Omental fat pad (tissue), 4 donors: ENCODE results near the gene IGFLR1. TPM values are rescaled to one million over a fixed set of nuclear protein-coding genes. Genes with fewer than 3 reads are reported as not detected.

Experiments used
- ATAC-seq: fragments of 150-250 bp; one replicate; pipeline ENCODE4 v1.9.1; 2016; ENCODE audit warnings: mild to moderate bottlenecking, moderate library complexity; ENCODE audit not compliant: low FRiP score
- DNase-seq: peaks from one replicate; pipeline ENCODE4 v3.0.0-alpha.2; 2019; ENCODE audit warnings: low spot score
- total RNA-seq, 4 donors: library from RNA; depleted of rRNA; stranded (reverse); fragments of >200 nt; gene quantifications; one replicate each; pipeline ENCODE4 v1.1.0, GENCODE V29; 2016
- TF ChIP-seq, protein P1 (sequence below), 3 donors: fragments of 450-650 bp; IDR thresholded peaks; one replicate each; pipeline ENCODE4 v1.5.1; 2016 to 2017; ENCODE audit warnings: antibody characterized with exemption in 3 of 3, mild to moderate bottlenecking in 3 of 3, moderate library complexity in 2 of 3

The IGFLR1 gene
- 10 to 100 TPM in 2 of 4 donors, 1 to 10 TPM in 2; 5.8 to 14.8 (median 10.1) TPM for total RNA-seq

DNA sequence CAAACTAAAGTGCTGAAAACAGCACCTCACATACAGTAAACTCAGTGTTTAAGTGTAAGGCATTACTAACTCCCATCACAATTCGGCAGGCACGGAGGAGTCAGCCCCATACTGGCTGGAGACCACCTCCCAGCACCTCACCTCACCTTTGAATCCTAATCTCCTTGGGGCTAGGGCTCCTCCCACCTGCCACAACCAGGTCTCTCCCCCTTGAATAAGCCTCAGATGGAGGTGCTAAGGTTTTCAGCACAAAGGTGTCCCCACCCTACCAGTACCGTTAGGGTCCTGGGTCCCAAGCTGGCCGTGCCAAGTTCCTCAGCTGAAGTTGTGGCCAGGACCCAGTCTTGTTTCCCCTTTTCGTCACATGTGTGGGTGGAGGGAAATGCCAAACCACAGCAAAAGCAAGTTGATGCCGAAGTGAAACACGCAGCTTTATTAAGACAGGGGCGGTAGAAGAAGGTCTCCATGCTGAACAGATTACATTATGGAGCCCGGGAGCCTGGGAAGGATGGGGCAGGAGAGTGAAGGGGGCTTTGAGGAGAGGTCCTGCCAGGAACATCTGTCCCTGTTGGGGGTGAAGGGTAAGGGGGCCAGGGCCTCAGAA, at the start of gene IGFLR1:
Gene IGFLR1, minus strand, starts transcription at position 332 of the 604 bp plus-strand sequence. CDS start 1,272 bp downstream, outside the sequence.
- no peak for ATAC-seq

GRCh38 chr19:35791814-35792279, 49.6 kb upstream of the IGFLR1 start:
- no peak for ATAC-seq
- TF ChIP-seq, protein P1, sequence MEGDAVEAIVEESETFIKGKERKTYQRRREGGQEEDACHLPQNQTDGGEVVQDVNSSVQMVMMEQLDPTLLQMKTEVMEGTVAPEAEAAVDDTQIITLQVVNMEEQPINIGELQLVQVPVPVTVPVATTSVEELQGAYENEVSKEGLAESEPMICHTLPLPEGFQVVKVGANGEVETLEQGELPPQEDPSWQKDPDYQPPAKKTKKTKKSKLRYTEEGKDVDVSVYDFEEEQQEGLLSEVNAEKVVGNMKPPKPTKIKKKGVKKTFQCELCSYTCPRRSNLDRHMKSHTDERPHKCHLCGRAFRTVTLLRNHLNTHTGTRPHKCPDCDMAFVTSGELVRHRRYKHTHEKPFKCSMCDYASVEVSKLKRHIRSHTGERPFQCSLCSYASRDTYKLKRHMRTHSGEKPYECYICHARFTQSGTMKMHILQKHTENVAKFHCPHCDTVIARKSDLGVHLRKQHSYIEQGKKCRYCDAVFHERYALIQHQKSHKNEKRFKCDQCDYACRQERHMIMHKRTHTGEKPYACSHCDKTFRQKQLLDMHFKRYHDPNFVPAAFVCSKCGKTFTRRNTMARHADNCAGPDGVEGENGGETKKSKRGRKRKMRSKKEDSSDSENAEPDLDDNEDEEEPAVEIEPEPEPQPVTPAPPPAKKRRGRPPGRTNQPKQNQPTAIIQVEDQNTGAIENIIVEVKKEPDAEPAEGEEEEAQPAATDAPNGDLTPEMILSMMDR (IDR thresholded peaks at IDR 0.05) = no peak
- DNase-seq = no peak

More for the DNA sequence above, at the start of gene IGFLR1:
- no peak for DNase-seq
- TF ChIP-seq, protein P1 (IDR thresholded peaks at IDR 0.05) = no peak

GRCh38 chr19:35790981-35791813, 48.9 kb upstream of the IGFLR1 start:
- ATAC-seq (no peak), DNase-seq (no peak)
- TF ChIP-seq, protein P1 (IDR thresholded peaks at IDR 0.05) = no peak

DNA sequence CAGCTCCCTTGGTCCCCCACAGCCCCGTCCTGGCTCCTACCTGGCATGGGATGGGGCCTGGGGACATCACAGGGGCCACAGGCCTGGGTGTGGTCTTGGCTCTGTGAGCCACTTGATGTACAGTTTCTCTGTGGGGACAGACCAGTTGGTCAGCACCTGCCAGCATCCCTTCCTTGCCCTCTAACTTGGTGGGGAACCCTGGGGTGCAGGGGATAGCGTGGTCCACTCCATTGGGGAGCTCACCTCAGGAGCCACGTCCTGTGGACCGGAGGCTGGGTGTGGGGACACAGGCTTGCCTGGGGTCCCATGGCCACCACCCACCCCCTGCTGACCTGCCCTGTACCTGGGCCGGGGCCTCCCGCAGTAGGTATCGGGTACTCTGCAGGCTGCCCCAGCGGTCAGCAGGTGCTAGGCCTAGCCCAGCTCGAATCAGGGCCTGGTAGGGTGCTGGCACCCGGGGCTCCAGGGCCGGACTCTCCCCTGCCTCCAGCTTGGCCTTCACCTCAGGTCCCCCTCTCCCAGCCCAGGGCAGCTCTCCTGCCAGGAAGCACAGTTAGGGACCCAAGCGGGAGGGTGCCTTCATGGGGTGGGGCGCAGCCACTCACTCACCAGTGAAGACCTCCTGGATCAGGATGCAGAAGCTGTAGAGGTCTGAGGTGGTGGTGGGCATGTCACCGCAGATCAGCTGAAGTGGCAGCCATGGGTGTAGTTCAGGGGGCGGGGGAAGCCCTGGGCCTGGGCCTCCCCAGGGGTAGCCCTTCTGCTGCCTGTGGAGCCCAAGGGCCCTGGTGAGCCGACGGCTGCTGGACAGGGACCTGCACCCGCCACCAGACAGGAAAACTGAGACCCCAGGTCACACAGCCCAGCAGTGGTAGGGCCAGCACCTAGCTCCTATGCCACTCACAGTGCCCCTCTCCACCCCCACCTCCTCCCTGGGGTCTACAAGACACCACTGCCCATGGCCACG, 48.0 kb upstream of the IGFLR1 start:
- TF ChIP-seq, protein P1 (IDR thresholded peaks at IDR 0.05) = no peak
- DNase-seq (no peak), ATAC-seq (no peak)

GRCh38 chr19:35789195-35789977, 47.1 kb upstream of the IGFLR1 start:
- ATAC-seq (no peak), DNase-seq (no peak)
- TF ChIP-seq, protein P1 (IDR thresholded peaks at IDR 0.05) = no peak
